HG03196 (cell line): Measurements from ENCODE around the gene PLEKHA1.

Experiments
- ATAC-seq: cut with Tn5 transposase; IDR thresholded peaks from one replicate; pipeline ENCODE4 v1.9.1; 2021; ENCODE audit not compliant: unreplicated experiment

PLEKHA1 gene

GRCh38 chr10:122475591-122476332 is 101.3 kb downstream of the PLEKHA1 start:
- ATAC-seq: no peak

DNA sequence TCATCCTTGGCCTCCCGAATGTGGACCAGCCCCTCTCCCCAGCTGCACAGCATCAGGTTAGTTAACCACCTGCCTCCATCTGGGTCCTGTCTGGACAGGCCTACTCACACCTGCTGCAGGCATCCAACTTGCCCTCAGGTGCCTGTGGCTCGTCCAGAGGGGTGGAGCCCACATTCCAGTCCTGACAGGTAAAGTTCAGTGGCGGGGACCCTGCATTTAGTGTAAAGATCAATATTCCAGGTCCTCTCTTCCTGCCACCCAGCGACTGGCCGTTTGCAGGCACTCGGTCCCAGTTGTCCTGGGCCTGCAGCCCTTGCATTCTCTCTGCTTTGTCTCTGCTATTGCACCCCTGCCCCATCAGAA is 101.8 kb downstream of the PLEKHA1 start:
- no peak for ATAC-seq

DNA sequence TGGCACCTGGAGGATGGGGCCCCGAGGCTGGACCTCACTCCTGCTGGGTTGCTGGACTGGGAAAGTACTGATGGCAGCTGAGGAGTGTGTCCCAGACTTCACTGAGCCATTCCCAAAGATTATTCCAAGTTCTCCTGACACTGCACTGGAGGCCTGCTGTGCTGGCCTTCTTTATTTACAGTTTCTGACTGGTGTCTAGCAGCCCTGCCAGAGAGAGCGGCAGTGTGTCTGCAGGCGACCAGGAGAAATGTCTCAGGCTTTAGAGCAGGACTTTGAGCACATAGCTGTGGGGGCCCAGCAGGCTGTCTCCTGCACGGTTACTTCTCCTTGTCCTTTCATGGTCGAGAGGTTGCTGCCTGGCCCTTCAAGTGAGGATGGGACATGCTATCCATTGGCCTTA is 102.9 kb downstream of the PLEKHA1 start:
- ATAC-seq: no peak

DNA sequence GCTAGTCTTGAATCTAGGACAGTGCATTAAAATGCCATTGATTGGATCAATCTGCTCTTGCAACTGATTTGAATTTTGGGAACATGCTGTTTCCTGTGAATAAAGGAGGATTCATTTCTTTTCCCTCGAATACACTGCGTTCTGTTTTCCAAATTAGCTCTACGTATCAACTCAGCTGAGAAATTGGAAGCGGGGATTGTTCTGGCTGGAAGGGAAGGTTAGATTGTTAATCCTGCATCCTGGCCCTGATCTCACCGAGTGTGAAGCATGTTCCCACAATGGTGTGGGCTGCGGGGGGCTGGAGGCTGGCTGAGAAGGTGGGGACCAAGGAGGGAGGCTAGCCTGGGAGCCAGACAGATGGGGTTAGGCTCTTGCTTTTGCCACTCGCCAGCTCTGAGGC is 104.5 kb downstream of the PLEKHA1 start:
- no peak for ATAC-seq

DNA sequence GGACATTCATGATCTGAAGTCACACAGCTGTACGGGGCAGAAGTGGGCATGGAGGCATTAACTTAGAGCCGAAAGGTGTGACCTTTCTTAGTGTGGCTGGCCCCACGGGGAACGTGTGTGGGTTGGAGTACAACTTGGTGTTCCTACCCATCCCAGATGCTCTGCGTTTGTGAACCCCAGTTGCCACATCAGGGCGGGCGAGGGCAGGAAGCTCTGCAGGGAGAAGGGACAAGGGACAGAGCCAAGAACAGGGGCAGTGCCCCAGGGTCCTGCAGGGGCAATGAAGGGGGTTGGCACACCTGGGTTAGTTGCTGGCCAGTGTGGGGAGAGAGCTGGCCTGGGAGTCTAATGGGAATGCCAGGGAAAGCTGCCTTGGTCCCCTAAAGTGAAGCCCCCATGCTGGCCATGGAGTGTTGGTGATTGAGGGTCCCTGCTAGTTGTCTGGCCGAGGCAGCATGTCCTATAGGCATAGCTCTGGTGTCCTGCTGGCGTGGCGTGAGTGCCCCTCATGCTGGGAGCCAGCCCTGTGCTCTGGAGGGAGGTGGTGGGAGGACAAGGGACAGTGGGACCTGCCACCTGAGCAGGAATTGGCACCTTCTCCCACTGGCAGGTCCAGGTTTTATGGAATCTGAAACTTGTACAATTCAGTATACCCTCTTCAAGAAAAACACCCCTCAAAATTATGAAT is 105.8 kb downstream of the PLEKHA1 start:
- ATAC-seq: no peak

- no peak for ATAC-seq
These were observed 107.0 kb downstream of the PLEKHA1 start for GRCh38 chr10:122481296-122482056.
